ACHN (cell line): Measurements from ENCODE around the gene GRK2.

ENCODE experiments used
- DNase-seq: peaks from one replicate; pipeline ENCODE4 v3.0.0-alpha.2; 2015
- in situ Hi-C: cut with HindIII; loops from 2 replicates; pipeline ENCODE4 v1.10.0; 2017; ENCODE audit warnings: low sequenced_read_pairs, low pct_ligation_motif_present, low pct_unique_long_range_greater_than_20kb

Gene GRK2

DNA sequence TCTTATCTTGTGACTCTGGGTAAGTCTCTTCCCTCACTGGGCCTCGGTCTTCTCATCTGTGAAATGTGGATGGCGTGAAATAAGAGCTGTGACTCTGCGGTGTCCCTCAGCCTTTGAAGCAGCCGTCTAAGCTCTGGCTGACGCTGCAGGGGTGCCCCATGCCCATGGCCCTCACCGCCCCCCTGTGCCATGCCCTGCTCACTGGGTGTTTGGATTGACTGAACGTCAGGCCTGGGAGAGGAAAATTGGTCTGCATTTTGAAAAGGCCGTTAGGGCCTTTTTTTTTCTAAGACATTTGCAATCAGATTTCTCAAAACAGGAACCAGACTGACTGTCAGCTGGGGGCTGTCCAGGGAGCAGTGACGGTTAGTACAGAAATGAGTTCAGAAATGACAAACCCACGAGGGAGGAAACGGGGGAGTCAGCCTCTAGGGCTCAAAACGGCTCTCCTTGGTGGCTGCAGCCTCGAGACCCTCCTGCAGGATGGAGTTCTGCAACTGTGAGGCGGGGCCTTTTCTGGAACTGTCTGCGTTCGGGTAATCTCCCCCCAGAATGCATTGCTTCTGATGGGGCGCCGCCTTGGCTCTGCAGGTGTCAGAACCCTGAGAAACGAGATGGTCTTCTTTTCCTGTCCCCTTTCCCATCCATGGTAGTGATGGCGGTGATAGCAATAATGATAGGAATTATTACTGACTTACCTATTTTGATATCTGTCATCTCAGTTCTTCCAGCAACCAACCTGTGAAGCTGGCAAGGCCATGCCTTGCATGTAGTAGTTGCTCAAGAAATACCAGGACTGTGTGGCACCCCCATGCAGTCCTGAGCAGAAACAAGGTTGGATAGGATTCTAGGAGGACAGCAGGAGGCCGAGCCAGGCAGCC is 2.0 kb downstream of the GRK2 start:
- no peak for DNase-seq
- in situ Hi-C loops, result no loop called here

DNA sequence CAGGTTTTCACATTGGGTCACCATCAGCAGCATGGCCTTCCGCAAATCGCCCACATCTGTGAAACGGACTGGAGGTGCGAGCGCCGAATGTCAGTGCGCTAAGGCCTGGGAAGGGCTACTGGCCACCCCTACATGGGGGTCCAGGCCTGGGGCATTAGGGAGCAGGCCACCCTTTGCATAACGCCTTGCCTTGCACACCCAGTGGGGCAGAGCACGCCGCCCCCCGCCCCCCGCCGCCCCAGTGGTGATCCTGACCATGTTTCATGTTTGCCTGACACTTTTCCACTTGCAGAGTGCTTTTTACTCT is 2.6 kb downstream of the GRK2 start:
- in situ Hi-C loops, result no loop called here
- DNase-seq, result no peak

DNA sequence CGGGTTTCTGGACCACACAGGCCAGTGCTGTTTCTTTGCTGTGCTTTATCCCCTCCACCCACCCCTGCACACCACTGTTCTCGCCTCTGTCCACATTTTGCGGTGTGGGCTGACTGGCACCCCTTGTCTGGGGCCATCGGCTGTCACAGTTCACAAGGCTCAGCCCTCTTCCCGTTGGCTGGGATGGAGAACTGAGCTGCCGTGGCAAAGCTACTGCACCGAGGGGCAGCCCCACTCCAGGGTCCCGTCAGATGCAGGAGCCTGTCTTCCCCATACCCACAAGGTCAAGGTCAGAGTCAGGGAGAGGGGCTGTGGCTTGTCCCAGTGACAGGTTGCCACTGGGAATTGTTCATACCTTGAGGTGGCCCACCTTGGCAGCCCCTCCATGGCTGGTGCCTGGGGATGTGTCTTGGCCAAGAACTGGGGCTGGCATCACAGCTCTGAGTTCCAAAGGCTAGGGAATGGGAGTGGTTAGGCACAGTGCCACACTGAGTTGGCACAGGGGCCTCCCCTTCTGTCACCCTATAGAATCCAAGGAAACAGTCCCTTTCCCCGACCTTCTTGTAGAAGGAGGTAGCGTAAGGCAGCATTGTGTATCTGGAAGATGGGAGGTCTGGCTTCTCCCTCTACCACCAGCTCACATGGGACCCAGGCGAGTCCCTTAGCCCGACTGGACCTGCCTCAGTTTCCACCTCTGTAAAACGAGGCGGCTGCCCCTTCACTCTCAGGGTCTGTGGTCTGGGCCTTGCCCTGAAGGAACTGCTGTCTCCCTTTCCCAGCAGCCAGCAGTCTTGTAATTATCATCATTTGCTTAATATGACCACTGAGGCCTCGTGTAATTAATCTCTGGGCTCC is 3.4 kb downstream of the GRK2 start:
- in situ Hi-C loops, result no loop called here
- no peak for DNase-seq

DNA sequence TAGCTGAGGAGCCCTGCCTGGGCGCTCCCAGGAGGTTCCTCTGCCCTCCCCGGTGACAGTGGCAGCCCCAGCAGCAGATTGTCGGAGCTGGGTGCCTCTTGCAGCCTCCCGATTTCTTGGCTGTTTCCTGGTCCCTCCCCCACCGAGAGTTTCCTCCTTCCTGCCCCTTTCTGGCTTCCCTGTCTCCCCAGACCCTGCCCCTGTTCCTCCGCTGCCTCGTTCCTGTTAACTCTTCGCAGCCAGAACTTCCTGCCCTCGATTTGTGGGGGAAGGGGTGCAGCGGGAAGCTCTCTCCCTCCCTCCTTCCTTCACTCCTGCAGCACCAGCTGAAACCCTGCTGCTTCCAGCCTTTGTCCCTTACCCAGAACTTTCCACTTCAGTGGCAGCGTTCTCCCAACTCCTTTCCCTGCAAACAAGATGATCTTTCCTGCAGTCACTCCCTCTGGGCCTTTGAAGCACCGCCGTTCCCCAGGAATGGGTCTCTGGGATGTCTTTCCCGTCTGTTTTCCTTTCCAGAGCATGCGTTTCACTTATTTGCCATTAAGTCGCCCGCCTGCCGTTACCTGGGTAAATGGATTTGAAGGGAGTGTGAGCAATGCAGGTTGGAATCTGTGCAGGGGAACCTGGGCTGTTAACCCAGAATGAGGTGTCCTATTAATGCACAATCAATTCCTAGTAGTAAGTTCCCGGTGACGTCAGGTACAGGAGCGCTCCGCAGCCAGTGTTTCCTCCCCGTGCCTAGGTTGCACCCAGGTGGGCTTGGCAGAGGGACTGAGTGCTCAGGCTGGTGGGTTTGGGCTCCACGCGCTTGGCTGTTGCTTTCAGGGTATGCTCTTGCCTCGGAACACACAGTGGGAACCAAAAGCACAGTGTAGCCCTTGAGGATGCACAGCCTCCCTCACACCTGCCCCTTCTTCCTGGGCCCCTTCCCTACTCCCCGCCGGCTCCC is 4.3 kb downstream of the GRK2 start:
- no peak for DNase-seq
- in situ Hi-C loops, result no loop called here

DNA sequence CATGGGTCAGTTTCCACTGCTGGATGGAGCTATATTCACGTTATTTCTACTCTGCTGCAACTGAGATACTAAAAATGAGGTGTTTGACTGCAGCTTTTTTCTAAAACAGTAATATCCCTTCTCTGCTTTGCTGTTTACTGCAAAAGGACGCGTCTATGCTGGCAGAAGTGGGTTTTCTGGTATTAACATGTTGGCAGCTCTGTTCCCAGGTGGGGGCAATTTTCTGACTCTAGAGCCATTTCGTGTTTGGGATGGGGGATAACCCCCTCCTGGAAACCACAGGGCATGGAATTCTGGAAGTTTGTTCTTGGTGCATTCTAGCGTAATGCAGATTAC is 4.9 kb downstream of the GRK2 start:
- DNase-seq, result no peak
- in situ Hi-C loops, result no loop called here

DNA sequence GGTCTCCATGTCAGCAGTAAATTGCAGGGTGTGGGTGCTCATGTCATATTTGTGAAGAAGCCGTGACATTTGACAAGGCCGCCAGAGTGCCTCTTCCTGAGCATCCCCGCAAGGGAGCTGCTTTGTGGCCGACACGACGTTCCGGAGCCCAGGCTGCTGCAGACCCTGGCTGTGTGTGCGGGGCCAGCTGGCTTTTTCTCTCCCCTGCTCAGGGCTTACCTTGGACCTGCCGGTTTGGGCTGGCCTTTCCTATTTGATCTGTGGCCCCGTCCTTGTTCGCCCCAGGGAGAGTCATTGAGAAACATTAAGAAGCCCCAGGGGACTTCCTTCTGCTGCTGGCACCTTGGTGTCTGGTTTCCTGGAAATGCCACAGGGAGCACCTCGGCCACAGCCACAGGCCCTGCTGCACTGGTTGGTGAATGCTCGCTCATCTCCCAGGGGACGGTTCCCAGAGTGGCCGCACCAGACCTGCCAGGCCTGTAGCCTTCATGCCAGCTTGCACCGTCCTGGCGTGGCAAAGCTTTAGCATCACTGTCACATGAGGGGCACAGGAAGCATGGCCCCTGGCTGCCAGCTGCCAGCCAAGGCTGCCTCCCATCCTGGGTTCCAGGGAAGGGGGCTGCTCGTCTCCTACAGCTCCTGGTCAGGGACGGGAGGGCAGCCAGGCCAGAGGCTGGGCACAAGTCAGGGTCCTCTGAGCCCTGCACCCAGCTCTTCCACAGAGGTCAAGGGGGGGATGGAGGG is 5.4 kb downstream of the GRK2 start:
- DNase-seq, result no peak
- in situ Hi-C loops, result no loop called here

DNA sequence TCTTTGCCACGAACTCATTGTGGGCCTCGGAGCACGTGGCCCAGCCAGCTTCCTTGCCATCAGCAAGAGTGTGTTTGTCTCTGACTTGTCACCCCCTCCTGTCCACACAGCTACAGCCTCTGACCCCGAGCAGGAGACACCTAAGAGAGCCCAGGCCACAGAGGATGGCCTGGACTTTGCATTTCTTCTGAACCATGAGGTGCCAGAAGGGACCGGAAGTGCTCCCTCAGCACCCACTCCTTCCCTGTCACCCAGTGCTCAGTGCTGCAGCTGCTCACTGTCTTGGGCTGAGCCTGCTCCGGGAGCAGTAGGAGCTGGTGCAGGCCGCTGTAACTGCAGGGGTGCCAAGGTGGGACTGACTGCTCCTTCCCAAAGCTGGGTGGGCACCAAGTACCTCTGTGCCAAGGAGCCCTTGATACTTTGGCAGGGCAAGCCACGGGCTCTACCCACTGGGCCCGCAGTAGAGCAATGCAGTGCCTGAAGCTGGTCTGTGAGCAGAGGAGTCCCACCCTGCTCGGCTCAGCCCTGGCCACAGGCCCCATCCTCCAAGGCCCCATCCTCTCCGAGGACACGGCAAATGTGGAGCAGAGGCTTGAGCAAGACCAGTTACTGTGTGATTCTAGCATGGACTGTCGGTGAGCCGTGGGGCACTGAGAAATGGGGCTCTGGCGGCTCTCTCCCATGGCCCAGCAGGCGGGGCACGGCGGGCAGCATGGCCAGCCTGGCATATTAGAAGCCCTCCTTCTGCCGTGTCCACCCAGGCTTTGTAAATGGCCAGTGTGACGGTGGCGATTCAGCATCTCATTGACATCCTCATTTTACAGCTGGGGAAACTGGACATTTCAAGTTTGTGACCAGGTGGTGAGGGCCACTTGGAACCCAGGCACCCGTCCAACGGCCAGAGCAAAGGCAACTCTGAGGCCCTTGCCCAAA is 6.3 kb downstream of the GRK2 start:
- in situ Hi-C loops, result no loop called here
- no peak for DNase-seq

DNA sequence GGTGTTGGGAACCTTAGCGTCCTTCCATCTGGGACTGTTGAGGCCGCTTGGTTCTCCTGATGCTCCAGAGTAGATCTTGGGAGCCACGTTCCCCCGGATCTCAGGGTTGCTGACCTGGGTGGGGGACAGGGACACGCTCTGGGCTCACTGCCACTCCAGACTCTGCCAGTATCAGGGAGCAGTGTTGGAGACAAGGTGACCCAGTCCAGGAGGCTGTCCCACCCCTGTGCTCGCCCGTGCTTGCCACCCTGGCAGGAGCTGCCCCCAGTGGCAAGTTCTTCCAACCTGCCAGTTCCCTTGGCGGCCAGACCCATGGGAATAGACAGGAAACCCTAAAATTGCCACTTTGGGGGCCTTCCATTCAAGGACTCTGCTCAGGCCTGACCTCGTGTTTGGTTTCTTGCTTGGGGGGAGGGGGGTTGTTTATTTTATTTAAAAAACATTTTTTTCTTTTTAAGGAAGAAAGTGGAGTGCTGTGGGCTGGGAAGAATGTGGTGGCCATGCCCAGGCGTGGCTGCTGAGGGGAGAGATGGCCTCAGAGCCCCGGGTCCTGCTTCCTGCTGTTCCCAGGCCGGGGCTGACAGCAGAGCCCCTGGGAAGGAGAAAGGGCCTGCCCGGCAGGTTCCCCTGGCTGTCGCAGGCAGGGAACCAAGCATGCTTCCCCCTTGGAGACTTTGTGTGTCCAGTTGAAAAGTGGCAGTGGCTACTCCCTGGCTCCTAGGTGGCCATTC is 7.2 kb downstream of the GRK2 start:
- in situ Hi-C loops, result no loop called here
- DNase-seq, result no peak

DNA sequence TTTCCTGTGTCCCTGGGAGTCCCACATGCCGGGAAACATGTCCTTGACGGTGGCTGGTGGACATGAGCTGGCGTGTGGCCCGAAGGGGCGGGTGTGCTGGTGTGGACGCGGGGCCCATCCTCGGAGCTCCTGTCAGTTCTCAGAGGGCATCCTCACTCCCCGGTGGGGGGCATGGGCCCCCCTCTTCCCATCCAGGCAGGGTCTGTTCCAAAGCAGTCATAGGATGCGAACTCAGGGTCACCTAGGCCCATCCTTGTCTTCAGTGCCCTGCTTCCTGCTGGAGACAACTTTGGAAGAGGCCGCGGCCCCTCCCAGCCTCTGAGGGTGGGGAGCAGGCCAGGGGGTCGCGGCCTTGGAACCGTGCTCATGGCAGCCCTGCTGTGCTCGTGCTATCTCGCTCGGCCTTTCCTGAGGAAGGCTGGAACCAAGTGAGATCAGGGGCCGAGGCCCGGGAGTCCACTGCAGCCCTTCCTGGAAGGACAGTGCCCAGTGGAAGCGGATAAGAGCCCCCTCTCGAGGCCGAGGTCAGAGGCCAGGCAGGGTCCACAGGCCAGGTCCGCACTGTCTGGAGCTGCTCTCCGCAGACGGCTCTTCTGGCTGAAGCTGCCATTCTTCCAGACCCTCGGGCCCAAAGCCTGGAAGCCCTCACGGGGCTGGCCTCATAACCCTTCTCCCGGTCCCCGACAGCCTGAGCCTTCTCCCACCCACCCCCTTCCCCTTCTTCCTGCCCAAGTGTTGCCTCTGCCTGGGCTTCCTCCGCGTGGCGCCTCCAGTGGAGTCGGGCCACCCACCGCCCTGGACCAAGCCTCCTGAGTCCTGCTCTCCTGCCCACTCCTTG is 8.7 kb downstream of the GRK2 start:
- in situ Hi-C loops, result no loop called here

DNA sequence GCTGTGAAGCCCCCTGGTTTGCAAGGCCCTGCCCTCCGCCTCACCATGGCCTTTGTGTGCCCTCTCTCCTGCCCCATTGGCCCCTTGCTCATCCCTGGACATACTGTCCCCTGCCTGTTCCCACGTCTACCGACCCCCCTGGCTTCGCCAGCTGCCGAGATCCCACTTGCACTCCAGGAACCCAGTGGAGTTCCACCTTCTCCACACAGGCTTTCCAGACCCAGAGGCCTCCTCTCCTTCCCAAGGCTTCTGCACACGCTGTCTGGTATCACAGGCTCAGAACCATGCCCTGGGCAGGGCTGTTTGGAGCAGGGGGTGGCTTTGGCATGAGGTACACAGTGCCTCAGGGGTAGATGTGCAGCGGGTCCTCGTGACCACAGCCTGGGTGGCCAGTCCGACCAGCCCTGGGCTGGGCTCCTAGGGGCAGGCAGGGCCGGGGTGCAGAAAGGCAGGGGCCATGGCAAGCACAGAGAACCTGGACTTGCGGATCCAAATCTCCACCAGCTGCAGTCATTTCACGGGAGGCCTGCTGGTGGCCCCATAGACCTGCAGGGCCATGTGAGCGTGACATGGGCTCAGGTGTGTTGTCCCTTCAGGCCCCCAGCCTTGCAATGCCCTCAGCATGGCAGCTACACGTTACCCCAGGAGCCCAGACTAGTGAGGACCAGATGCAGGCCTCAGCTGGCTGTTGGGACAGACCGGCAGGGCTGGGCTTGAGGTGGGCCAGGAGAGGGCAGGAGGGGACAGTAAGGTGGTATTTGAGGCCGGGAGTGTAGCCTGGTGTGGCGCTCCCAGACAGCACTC is 9.5 kb downstream of the GRK2 start:
- in situ Hi-C loops, result no loop called here
- no peak for DNase-seq

More for the DNA sequence above, 8.7 kb downstream of the GRK2 start:
- DNase-seq, result no peak

DNA sequence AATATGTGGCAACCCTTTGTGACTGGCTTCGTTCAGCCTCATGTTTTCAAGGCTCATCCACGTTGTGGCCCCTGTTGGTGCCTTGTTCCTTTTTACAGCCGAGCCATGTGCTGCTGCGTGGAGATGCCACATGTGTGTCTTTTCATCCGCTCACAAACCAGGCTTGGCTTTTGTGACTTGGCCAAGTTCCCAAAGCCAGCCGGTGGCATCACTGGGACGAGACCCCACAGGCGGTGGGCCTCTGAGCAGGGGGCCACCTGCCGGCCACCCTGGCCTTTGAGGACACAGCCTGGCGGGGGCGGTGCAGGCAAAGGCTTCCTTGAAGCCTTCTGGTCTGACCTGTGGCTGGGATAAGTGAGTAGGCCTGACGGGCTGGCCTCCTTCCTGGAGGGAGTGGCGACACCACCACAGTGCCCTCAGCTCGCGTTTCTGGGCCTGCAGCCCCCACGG is 10.5 kb downstream of the GRK2 start:
- DNase-seq, result no peak
- in situ Hi-C loops, result no loop called here

DNA sequence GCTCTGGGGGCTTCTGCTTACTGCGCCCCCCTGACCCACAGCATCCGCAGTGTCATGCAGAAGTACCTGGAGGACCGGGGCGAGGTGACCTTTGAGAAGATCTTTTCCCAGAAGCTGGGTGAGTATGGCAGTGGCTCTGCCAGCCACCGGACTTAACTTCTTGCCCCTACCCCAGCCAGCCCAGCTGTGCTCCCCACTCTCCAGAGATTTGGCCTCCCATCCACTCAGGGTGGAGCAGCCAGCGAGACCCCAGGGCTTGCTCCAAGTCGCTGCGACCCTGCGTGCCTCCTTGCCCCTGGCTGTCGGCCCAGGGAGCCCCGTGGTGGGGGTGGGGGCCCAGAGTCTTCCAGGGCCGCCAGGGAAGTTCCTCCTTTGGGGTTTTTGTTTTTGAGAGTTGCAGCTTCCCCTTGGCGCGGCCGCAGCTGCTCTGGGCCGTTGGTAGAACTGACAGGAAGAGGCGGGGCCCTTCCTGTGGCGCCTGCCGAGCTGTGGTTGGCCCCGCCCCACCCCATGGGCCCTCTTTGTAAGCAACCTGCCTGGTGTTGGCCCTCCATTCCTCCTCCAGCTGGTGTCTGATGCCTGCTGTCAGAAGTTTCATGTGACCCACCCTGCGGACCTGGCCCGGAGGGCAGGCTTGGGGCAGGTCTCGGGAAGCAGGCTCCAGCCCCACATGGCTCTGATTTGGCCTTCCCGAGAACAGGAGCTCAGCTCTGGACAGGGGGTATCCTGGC is 11.1 kb downstream of the GRK2 start:
- in situ Hi-C loops, result no loop called here
- DNase-seq, result no peak

DNA sequence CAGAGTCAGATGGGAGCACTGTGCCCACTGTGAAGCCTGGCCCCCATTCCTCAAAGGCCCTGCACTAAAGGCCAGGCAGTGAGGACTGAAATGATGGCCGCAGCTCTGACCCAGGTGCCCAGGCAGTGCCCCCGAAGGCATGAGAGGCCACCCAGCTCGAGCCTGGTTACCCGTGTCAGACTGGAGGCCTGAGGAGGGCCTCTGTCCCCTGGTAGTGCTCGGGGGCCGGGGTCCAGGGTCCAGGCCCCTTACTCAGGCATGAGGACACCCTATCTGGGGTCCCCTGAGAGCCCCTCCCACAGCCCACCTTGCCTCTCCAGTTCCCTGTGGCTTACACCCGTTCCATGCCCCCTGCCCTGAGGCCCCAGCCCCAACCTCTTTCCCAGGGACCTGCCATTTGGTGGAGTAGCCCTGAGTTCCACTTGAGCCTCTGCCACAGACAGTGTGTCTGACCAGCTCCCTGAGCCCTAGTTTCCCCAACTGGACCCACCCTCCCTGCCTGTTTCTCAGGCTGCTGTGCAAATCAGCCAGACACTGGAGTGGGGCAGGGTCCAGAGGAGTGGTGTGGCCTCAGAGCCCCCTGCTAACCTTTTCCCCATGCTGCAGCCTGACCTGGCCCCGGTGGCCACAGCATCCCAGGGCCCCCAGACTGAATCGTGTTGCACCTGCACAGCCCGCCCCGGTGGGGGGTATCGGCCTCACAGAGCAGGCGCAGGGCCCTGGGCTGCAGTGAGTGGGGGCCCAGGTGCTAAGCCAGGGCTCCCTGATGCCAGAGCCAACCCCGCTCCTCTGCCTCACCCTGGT is 12.1 kb downstream of the GRK2 start:
- in situ Hi-C loops, result no loop called here
- DNase-seq, result no peak
